Gastroesophageal sphincter (tissue), 4 donors: ENCODE results near the gene ANO2. TPM values are rescaled to one million over a fixed set of nuclear protein-coding genes. Genes with fewer than 3 reads are reported as not detected.

Experiments
- ATAC-seq: fragments of 150-250 bp; one replicate; pipeline ENCODE4 v1.9.1; 2016; ENCODE audit warnings: mild to moderate bottlenecking, moderate library complexity
- H3K27ac ChIP-seq, 4 donors: fragments of 200-600 bp; sonication (generic) in 3 of 4; 1 replicate in 3 of 4; 2 replicates in 1 of 4; pipeline ENCODE4 v1.5.1; 2016 to 2019
- H3K27me3 ChIP-seq: fragments of 200-600 bp; sonication (generic); one replicate; pipeline ENCODE4 v1.5.1; 2019
- H3K36me3 ChIP-seq, 2 donors: fragments of 200-600 bp; sonication (generic); one replicate each; pipeline ENCODE4 v1.5.1; 2019; ENCODE audit warnings: control low read depth in 1 of 2
- H3K4me1 ChIP-seq, 3 donors: fragments of 200-600 bp; sonication (generic); 1 replicate in 2 of 3; 2 replicates in 1 of 3; pipeline ENCODE4 v1.5.1; 2016 to 2019; ENCODE audit warnings: control low read depth in 2 of 3
- H3K4me3 ChIP-seq, 2 donors: fragments of 200-600 bp; sonication (generic); one replicate each; pipeline ENCODE4 v1.5.1; 2019; ENCODE audit warnings: mild to moderate bottlenecking in 1 of 2, moderate library complexity in 1 of 2
- H3K9me3 ChIP-seq, 3 donors: fragments of 200-600 bp; sonication (generic); one replicate each; pipeline ENCODE4 v1.5.1; 2017 to 2019; ENCODE audit warnings: control low read depth in 2 of 3
- CTCF ChIP-seq, 4 experiments: fragments of 200-600 bp in 2 of 4; fragments of 450-650 bp in 2 of 4; sonication (generic) in 1 of 4; IDR thresholded peaks; one replicate each; pipeline ENCODE4 v1.5.1; 2017 to 2019; ENCODE audit warnings: antibody characterized with exemption in 4 of 4, mild to moderate bottlenecking in 2 of 4, moderate library complexity in 2 of 4
- EP300 ChIP-seq: sonication (generic); formaldehyde crosslinking; IDR thresholded peaks from one replicate; pipeline ENCODE4 v1.6.1; 2017; ENCODE audit warnings: antibody characterized with exemption, mild to moderate bottlenecking
- POLR2A ChIP-seq, 2 donors: fragments of 450-650 bp; IDR thresholded peaks; one replicate each; pipeline ENCODE4 v1.6.1; 2017; ENCODE audit warnings: antibody characterized with exemption in 2 of 2, mild to moderate bottlenecking in 2 of 2, moderate library complexity in 1 of 2
- POLR2AphosphoS5 ChIP-seq: sonication (generic); formaldehyde crosslinking; IDR thresholded peaks from one replicate; pipeline ENCODE4 v1.6.1; 2017; ENCODE audit warnings: antibody characterized with exemption
- WGBS, 2 donors: methylation state at CpG; one replicate each; pipeline ENCODE4 v1.1.5; 2018; ENCODE audit warnings: low coverage in 1 of 2; 5-methylcytosine and 5-hydroxymethylcytosine counted together
- total RNA-seq, 4 donors: library from RNA; depleted of rRNA; stranded (reverse); fragments of >200 nt; gene quantifications; one replicate each; pipeline ENCODE4 v1.1.0, GENCODE V29; 2016

ANO2 gene
- total RNA-seq, 4 donors from 2014 or later, result 3.1 to 10.9 (median 6.7) TPM

GRCh38 chr12:5650829-5651461, 294.1 kb downstream of the ANO2 start:
- ATAC-seq, result no peak
- 33 to 45% methylated on average over 1 of the region's 1 CpG for WGBS, 2 donors
- Histone ChIP-seq H3K27me3 (peaks cover 19% of the 10 kb centered on the region), H3K4me1 (no peaks in the 10 kb centered on the region), H3K9me3 (peaks cover 0 to 3% (median 0%) of the 10 kb centered on the region in 3 donors), H3K27ac (no peak overlapping the region), H3K4me3 (no peak overlapping the region), H3K36me3 (no peaks in the 10 kb centered on the region)
- no peak for TF ChIP-seq POLR2A (IDR thresholded peaks at IDR 0.05)
- TF ChIP-seq POLR2AphosphoS5, result no peak
- TF ChIP-seq EP300, result no peak
- no peak for TF ChIP-seq CTCF (IDR thresholded peaks at IDR 0.05)

- no peak for ATAC-seq
- no peak for TF ChIP-seq POLR2A (IDR thresholded peaks at IDR 0.05)
- TF ChIP-seq POLR2AphosphoS5, result no peak
- no peak for TF ChIP-seq CTCF (IDR thresholded peaks at IDR 0.05)
- TF ChIP-seq EP300, result no peak
- H3K9me3 ChIP-seq, result peaks cover 0 to 3% (median 0%) of the 10 kb centered on the region in 3 donors
- peaks cover 19% of the 10 kb centered on the region for H3K27me3 ChIP-seq
- H3K4me3 ChIP-seq, result no peak overlapping the region
- WGBS, 2 donors, result 52 to 78% methylated on average over 2 of the region's 2 CpGs
- H3K36me3 ChIP-seq, result no peaks in the 10 kb centered on the region
- H3K4me1 ChIP-seq, result no peaks in the 10 kb centered on the region
- no peak overlapping the region for H3K27ac ChIP-seq
Measured at GRCh38 chr12:5650281-5650680, 294.8 kb downstream of the ANO2 start.

GRCh38 chr12:5648692-5649359, 296.2 kb downstream of the ANO2 start:
- no peak overlapping the region for H3K4me3 ChIP-seq
- ATAC-seq, result no peak
- H3K27ac ChIP-seq, result no peak overlapping the region
- peaks cover 0 to 3% (median 0%) of the 10 kb centered on the region in 3 donors for H3K9me3 ChIP-seq
- H3K4me1 ChIP-seq, result no peaks in the 10 kb centered on the region
- peaks cover 15% of the 10 kb centered on the region for H3K27me3 ChIP-seq
- TF ChIP-seq CTCF (IDR thresholded peaks at IDR 0.05), result peak in 3 of 4 experiments; percentile 20 to 51 (median 35)
- TF ChIP-seq EP300, result no peak
- H3K36me3 ChIP-seq, result no peaks in the 10 kb centered on the region
- WGBS, 2 donors, result 36 to 42% methylated on average over 4 to 9 of the region's 9 CpGs

GRCh38 chr12:5643266-5643665, 301.8 kb downstream of the ANO2 start:
- Histone ChIP-seq H3K4me3 (no peak overlapping the region), H3K36me3 (no peaks in the 10 kb centered on the region), H3K4me1 (no peaks in the 10 kb centered on the region), H3K27me3 (peaks cover 11% of the 10 kb centered on the region), H3K27ac (no peak overlapping the region), H3K9me3 (no peaks in the 10 kb centered on the region)
- TF ChIP-seq POLR2AphosphoS5, result no peak
- no peak for TF ChIP-seq CTCF (IDR thresholded peaks at IDR 0.05)
- no peak for TF ChIP-seq POLR2A (IDR thresholded peaks at IDR 0.05)
- TF ChIP-seq EP300, result no peak
- ATAC-seq, result no peak
- 42 to 56% methylated on average over 2 of the region's 2 CpGs for WGBS, 2 donors

GRCh38 chr12:5637698-5638097, 307.4 kb downstream of the ANO2 start:
- Histone ChIP-seq H3K36me3 (no peaks in the 10 kb centered on the region), H3K27ac (no peak overlapping the region), H3K27me3 (peaks cover 5% of the 10 kb centered on the region), H3K4me3 (no peak overlapping the region), H3K9me3 (no peaks in the 10 kb centered on the region), H3K4me1 (no peaks in the 10 kb centered on the region)
- WGBS, 2 donors, result 92 to 100% methylated on average over 1 to 4 of the region's 4 CpGs
- no peak for TF ChIP-seq CTCF (IDR thresholded peaks at IDR 0.05)
- no peak for TF ChIP-seq POLR2A (IDR thresholded peaks at IDR 0.05)
- TF ChIP-seq EP300, result no peak
- TF ChIP-seq POLR2AphosphoS5, result no peak
- no peak for ATAC-seq
